Measurements from ENCODE around the gene RPA3. TPM values are rescaled to one million over a fixed set of nuclear protein-coding genes. Genes with fewer than 3 reads are reported as not detected.
"Not testable (repeated sequence)": the region's sequence is repeated elsewhere in the genome, so short reads cannot be mapped to it uniquely, and the experiment has no call there.

The RPA3 gene
- total RNA-seq, 4 donors from 2014 or later = 8.3 to 15.6 (median 10.3) TPM

DNA sequence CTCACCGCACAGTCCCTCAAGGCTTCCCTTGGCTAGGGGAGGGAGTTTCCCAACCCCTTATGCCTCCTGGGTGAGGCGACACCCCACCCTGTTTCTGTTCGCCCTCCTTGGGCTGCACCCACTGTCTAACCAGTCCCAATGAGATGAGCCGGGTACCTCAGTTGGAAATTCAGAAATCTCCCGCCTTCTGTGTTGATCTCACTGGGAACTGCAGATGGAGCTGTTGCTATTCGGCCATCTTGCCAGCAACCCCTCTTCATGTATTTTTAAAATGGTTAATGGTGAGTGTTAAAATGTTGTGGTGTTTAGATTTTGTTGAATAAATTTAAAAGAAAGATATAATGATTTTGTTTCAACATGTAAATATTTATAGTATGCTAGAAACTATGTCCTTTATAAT is 55.9 kb downstream of the RPA3 start:
- no peak for DNase-seq (ENCODE audit: low spot score in 2 of 2)
- TF ChIP-seq, protein P1, sequence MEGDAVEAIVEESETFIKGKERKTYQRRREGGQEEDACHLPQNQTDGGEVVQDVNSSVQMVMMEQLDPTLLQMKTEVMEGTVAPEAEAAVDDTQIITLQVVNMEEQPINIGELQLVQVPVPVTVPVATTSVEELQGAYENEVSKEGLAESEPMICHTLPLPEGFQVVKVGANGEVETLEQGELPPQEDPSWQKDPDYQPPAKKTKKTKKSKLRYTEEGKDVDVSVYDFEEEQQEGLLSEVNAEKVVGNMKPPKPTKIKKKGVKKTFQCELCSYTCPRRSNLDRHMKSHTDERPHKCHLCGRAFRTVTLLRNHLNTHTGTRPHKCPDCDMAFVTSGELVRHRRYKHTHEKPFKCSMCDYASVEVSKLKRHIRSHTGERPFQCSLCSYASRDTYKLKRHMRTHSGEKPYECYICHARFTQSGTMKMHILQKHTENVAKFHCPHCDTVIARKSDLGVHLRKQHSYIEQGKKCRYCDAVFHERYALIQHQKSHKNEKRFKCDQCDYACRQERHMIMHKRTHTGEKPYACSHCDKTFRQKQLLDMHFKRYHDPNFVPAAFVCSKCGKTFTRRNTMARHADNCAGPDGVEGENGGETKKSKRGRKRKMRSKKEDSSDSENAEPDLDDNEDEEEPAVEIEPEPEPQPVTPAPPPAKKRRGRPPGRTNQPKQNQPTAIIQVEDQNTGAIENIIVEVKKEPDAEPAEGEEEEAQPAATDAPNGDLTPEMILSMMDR (IDR thresholded peaks at IDR 0.05) = no peak
- TF ChIP-seq POLR2A (IDR thresholded peaks at IDR 0.05) = no peak
- intact Hi-C loops (cut with DNase I; ENCODE audit: low total_unique reads) = no loop called here
- no peak overlapping the region for H3K4me3 ChIP-seq (ENCODE audit: low read depth, poor library complexity, severe bottlenecking)
- 86 to 89% methylated on average over 6 of the region's 6 CpGs for WGBS, 2 donors

DNA sequence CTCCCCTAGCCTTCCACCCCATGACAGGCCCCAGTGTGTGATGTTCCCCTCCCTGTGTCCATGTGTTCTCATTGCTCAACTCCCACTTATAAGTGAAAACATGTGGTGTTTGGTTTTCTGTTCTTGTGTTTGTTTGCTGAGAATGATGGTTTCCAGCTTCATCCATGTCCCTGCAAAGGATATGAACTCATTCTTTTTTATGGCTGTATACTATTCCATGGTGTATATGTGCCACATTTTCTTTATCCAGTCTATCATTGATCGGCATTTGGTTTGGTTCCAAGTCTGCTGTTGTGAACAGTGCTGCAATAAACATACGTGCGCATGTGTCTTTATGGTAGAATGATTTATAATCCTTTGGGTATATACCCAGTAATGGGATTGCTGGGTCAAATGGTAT is 61.9 kb downstream of the RPA3 start:
- DNase-seq (ENCODE audit: low spot score in 2 of 2); H3K4me3 ChIP-seq (ENCODE audit: low read depth, poor library complexity, severe bottlenecking); intact Hi-C loops (cut with DNase I; ENCODE audit: low total_unique reads): not testable (repeated sequence)
- WGBS, 2 donors = 95 to 100% methylated on average over 3 of the region's 3 CpGs

DNA sequence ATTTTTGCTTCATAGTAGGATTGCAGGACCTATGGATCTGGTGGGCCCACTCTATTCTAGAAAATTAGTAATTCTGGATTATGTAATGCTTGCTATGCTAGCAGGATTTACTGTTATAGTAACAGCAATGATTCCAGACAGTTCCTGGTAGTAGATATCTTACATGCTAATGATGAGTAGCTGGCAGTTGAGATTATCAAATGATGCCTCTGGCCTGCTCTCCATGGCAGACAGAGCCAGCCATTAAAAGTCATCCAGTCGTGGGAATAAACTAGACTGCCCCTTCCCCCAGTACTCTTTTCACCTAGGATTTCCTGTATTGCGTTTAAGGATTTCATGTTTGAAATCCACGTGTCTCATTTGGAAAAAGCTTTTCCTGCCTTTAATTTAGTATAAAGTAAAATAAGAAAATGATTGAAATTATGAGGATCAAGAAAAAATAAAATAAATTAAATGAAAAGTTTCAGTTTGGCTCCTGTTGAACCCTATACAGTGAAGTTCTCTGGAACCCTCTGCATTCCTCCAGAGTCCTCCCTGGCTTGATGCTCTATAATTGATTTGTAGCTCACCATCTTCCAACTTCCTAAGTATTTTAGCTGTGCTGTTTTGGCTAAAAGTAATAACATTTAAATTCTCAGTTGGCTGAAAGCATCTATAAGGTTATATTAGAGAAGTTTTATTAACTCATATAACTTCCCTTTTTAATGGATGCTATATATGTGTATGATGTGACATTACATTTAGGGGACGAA is 63.3 kb downstream of the RPA3 start:
- DNase-seq (ENCODE audit: low spot score in 2 of 2) = no peak
- 78 to 81% methylated on average over 4 of the region's 4 CpGs for WGBS, 2 donors
- intact Hi-C loops (cut with DNase I; ENCODE audit: low total_unique reads) = no loop called here
- no peak for TF ChIP-seq POLR2A (IDR thresholded peaks at IDR 0.05)
- TF ChIP-seq, protein P1 (IDR thresholded peaks at IDR 0.05) = no peak
- no peak overlapping the region for H3K4me3 ChIP-seq (ENCODE audit: low read depth, poor library complexity, severe bottlenecking)

DNA sequence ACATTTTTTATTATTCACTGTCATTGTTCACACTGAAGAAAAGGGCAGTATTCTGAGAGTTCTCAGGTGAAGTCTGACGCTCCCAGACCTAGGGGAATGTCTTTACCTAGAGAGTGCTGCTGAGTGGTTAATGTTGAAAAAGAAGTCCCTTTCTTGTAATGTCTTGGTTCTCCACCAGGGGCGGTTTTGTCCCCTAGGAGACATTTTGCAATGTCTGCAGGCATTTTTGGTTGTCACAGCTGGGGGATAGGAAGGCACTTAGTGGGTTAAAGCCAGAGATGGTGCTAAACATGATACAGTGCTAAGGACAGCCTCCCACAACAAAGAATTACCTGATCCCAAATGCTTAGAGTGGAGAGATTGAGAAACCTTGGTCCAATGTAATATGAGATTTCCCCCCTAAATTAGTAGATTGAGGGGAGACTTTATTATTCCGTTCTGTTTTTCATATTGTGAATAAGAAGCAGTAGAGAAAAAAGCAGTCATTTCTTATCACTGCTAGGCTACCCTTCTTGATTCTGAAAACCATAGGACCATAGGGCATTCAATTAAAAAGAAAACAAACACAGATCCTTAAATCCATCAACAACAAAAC is 64.7 kb downstream of the RPA3 start:
- no peak overlapping the region for H3K4me3 ChIP-seq (ENCODE audit: low read depth, poor library complexity, severe bottlenecking)
- 69 to 71% methylated on average over 3 of the region's 3 CpGs for WGBS, 2 donors
- no peak for DNase-seq (ENCODE audit: low spot score in 2 of 2)
- intact Hi-C loops (cut with DNase I; ENCODE audit: low total_unique reads) = no loop called here
- TF ChIP-seq POLR2A (IDR thresholded peaks at IDR 0.05) = no peak
- TF ChIP-seq, protein P1 (IDR thresholded peaks at IDR 0.05) = no peak

DNA sequence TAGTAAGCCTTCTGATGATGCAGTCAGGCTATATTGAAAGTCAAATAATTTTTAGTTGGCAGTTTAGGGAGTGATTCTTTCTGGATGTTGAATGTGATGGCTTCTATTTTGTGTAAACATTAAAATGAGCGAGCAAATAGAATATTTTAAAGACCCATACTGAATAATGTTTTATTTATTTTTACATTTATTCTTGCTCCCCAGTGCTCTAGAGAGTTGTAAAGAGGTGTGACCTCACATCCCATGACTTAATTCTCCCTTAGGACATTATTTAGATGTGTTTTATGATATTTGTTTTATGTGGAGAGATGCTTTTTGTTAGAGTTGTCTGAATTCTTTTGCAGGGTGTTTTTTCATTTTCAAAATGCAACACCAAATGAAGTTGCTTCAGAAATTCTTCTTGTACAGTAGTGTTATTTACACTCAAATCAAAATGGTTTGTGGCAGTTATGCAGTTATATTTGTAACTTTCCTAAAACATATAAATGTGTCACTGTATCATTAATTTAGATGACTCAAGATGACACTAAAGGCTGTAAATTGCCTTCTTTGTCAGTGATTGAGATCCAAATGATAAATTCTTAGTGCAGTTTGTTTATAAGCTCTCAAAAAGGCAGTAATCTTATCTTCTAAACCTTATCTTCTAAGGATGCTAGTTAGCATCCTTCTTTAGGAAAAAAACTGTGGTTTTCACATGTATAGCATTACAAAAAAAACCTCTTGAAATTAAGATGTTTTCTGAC is 65.4 kb downstream of the RPA3 start:
- DNase-seq (ENCODE audit: low spot score in 2 of 2) = no peak
- 77 to 79% methylated on average over 1 of the region's 1 CpG for WGBS, 2 donors
- no peak overlapping the region for H3K4me3 ChIP-seq (ENCODE audit: low read depth, poor library complexity, severe bottlenecking)
- intact Hi-C loops (cut with DNase I; ENCODE audit: low total_unique reads) = no loop called here
- no peak for TF ChIP-seq POLR2A (IDR thresholded peaks at IDR 0.05)
- TF ChIP-seq, protein P1 (IDR thresholded peaks at IDR 0.05) = no peak

DNA sequence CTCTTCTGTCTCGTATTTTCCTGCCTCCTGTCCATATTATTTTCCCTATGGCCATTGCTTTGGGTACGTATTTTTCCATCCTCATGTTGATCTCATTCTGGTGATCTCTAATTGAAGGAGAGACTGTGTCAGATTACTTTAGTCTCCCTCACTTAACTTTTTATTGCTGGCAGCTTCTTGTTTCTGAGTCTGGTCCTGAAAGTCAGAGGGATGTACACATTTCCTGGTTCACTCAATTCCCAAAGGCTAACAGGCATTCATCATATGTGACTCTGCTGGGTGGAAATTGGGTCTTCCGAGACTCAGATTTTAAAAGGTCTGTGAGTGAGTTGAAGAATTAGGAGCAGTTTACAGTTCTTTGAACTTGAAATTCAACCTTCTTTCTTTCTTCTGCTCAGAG is 66.9 kb downstream of the RPA3 start:
- TF ChIP-seq, protein P1 (IDR thresholded peaks at IDR 0.05) = no peak
- no peak for TF ChIP-seq POLR2A (IDR thresholded peaks at IDR 0.05)
- no peak overlapping the region for H3K4me3 ChIP-seq (ENCODE audit: low read depth, poor library complexity, severe bottlenecking)
- WGBS, 2 donors = 51 to 59% methylated on average over 3 of the region's 3 CpGs
- DNase-seq (ENCODE audit: low spot score in 2 of 2) = no peak
- intact Hi-C loops (cut with DNase I; ENCODE audit: low total_unique reads) = no loop called here

Measured in lower leg skin (tissue), 4 donors.